PC-3 (cell line): Measurements from ENCODE around the gene NPIPA1.
"Not testable (repeated sequence)": the region's sequence is repeated elsewhere in the genome, so short reads cannot be mapped to it uniquely, and the experiment has no call there.

Source experiments
- EZH2 ChIP-seq: fragments of 300-600 bp; sonication (generic); IDR thresholded peaks from one replicate; pipeline ENCODE4 v1.6.1; 2017; ENCODE audit warnings: antibody characterized with exemption, mild to moderate bottlenecking, low read length; ENCODE audit not compliant: unreplicated experiment
- TF ChIP-seq, protein P1 (sequence below): fragments of 300-600 bp; sonication (generic); conservative IDR thresholded peaks from 2 replicates; pipeline ENCODE4 v1.5.1; 2017; ENCODE audit warnings: antibody characterized with exemption, low read depth, mild to moderate bottlenecking, low read length

DNA sequence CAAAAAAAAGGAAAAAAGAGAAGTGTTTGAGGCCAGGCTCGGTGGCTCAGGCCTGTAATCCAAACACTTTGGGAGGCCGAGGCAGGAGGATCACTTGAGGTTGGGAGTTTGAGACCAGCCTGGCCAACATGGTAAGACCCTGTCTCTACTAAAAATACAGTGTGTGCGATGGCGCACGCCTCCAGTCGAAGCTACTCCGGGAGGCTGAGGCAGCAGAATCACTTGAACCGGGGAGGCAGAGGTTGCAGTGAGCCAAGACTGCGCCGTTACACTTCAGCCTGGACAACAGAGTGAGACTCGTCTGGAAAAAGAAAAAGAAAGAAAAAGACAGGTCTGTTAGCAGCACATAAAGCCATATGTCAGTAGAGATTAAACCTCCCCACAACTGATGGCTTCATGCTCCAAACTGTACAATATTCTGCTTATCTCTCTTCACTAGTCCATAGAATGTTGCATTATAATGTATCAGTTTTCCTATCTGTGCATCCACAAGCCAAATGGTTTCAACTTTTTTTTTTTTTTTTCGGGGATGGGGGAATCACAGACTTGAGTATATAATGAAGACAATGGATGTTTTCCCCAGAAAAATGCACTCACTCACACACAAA is 34.5 kb downstream of the NPIPA1 start:
- TF ChIP-seq EZH2 = not testable (repeated sequence)
- TF ChIP-seq, protein P1, sequence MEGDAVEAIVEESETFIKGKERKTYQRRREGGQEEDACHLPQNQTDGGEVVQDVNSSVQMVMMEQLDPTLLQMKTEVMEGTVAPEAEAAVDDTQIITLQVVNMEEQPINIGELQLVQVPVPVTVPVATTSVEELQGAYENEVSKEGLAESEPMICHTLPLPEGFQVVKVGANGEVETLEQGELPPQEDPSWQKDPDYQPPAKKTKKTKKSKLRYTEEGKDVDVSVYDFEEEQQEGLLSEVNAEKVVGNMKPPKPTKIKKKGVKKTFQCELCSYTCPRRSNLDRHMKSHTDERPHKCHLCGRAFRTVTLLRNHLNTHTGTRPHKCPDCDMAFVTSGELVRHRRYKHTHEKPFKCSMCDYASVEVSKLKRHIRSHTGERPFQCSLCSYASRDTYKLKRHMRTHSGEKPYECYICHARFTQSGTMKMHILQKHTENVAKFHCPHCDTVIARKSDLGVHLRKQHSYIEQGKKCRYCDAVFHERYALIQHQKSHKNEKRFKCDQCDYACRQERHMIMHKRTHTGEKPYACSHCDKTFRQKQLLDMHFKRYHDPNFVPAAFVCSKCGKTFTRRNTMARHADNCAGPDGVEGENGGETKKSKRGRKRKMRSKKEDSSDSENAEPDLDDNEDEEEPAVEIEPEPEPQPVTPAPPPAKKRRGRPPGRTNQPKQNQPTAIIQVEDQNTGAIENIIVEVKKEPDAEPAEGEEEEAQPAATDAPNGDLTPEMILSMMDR = not testable (repeated sequence)
